Peyer's patch (tissue), 4 donors: ENCODE measurements around the gene PDE4D.

ENCODE experiments used
- CTCF ChIP-seq, 6 experiments: fragments of 450-650 bp in 4 of 6; fragments of 200-600 bp in 2 of 6; sonication (generic) in 1 of 6; IDR thresholded peaks; one replicate each; pipeline ENCODE4 v1.5.1; 2017 to 2019; ENCODE audit warnings: antibody characterized with exemption in 6 of 6, mild to moderate bottlenecking in 3 of 6, moderate library complexity in 1 of 6
- POLR2A ChIP-seq, 2 donors: fragments of 450-650 bp; IDR thresholded peaks; one replicate each; pipeline ENCODE4 v1.5.1; 2017; ENCODE audit warnings: antibody characterized with exemption in 2 of 2, mild to moderate bottlenecking in 2 of 2, moderate library complexity in 2 of 2

DNA sequence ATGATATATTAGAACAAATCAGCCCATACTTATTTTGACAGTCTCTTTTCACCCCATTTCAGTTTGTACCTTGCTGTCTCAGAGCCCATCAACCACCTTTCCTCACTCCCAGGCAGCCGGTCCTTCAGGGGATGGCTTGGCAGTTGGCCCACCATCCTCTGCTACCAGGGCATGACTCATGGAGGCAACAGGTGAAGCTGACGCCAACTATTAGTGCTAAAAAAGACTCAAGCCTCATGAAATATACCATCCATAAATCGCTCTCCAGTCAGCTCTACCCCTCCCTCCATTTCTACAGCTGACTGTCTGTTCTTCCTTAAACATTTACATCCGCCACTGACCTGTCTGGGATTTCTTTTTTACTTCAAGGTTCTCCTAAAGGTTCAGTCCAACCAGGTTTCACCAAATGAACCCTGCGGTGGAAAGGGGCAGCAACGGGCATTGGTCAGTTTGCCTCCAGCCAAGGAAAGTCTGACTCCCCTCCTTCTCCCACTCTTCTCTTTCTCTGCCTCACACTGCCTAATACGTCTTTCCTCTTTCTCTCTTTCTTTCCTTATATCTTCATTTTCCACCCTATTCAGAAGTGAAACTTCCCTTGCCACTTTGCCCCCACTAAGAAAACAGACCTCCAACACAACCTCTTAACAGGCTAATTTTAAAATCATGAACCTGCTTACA, 871.5 kb downstream of the PDE4D start:
- TF ChIP-seq CTCF (IDR thresholded peaks at IDR 0.05) (no peak), POLR2A (IDR thresholded peaks at IDR 0.05) (no peak)
